ENCODE results near the gene DHRS9.

The DHRS9 gene

GRCh38 chr2:169066897-169067296, 2.5 kb upstream of the DHRS9 start:
- no peak for DNase-seq

GRCh38 chr2:169069833-169070232, 470 bp downstream of the DHRS9 start:
- DNase-seq, result no peak

GRCh38 chr2:169071455-169071854, 2.1 kb downstream of the DHRS9 start:
- DNase-seq, result no peak

- DNase-seq, result no peak
These were observed 3.0 kb downstream of the DHRS9 start for GRCh38 chr2:169072163-169072925.

GRCh38 chr2:169073211-169073962, 4.0 kb downstream of the DHRS9 start:
- no peak for DNase-seq

GRCh38 chr2:169073963-169074751, 4.8 kb downstream of the DHRS9 start:
- no peak for DNase-seq

GRCh38 chr2:169077674-169078240, 8.4 kb downstream of the DHRS9 start:
- DNase-seq, result no peak

GRCh38 chr2:169080250-169081069, 11.1 kb downstream of the DHRS9 start:
- DNase-seq, result no peak

- no peak for DNase-seq
These were observed 12.2 kb downstream of the DHRS9 start for GRCh38 chr2:169081551-169081950.

GRCh38 chr2:169082995-169083394, 13.6 kb downstream of the DHRS9 start:
- DNase-seq, result no peak

GRCh38 chr2:169086893-169087467, 17.6 kb downstream of the DHRS9 start:
- no peak for DNase-seq

GRCh38 chr2:169087757-169088379, 18.5 kb downstream of the DHRS9 start:
- DNase-seq, result no peak

GRCh38 chr2:169089182-169089581, 19.8 kb downstream of the DHRS9 start:
- no peak for DNase-seq

- DNase-seq, result no peak
These were observed 20.9 kb downstream of the DHRS9 start for GRCh38 chr2:169090133-169090820.

GRCh38 chr2:169091256-169091655, 21.9 kb downstream of the DHRS9 start:
- DNase-seq, result no peak

GRCh38 chr2:169091761-169092519, 22.6 kb downstream of the DHRS9 start:
- DNase-seq, result no peak

- DNase-seq, result no peak
These were observed 24.2 kb downstream of the DHRS9 start for GRCh38 chr2:169093535-169093934.

GRCh38 chr2:169094676-169095075, 25.3 kb downstream of the DHRS9 start:
- no peak for DNase-seq

GRCh38 chr2:169095621-169096105, 26.3 kb downstream of the DHRS9 start:
- no peak for DNase-seq

- DNase-seq, result no peak
These were observed 35.5 kb downstream of the DHRS9 start for GRCh38 chr2:169104848-169105247.

All from activated effector memory CD4-positive, alpha-beta T cell treated with anti-CD3 and anti-CD28 coated beads, Interleukin-2, amount 50 U/mL, for 16 hours (primary cell).